Body of pancreas (tissue), 4 donors: ENCODE measurements around the gene CXCL5.

Source experiments
- CTCF ChIP-seq, 7 experiments: fragments of 450-650 bp in 4 of 7; fragments of 200-600 bp in 3 of 7; sonication (generic) in 3 of 7; IDR thresholded peaks; one replicate each; pipeline ENCODE4 v1.5.1; 2016 to 2019; ENCODE audit warnings: antibody characterized with exemption in 7 of 7
- POLR2A ChIP-seq, 3 donors: fragments of 450-650 bp; IDR thresholded peaks; one replicate each; pipeline ENCODE4 v1.6.1; 2016; ENCODE audit warnings: antibody characterized with exemption in 3 of 3, mild to moderate bottlenecking in 2 of 3

- TF ChIP-seq CTCF (IDR thresholded peaks at IDR 0.05) = no peak
- no peak for TF ChIP-seq POLR2A (IDR thresholded peaks at IDR 0.05)
Measured at GRCh38 chr4:73970011-73970410, 28.5 kb downstream of the CXCL5 start.
